ENCODE measurements around the gene RGS17.

The RGS17 gene

DNA sequence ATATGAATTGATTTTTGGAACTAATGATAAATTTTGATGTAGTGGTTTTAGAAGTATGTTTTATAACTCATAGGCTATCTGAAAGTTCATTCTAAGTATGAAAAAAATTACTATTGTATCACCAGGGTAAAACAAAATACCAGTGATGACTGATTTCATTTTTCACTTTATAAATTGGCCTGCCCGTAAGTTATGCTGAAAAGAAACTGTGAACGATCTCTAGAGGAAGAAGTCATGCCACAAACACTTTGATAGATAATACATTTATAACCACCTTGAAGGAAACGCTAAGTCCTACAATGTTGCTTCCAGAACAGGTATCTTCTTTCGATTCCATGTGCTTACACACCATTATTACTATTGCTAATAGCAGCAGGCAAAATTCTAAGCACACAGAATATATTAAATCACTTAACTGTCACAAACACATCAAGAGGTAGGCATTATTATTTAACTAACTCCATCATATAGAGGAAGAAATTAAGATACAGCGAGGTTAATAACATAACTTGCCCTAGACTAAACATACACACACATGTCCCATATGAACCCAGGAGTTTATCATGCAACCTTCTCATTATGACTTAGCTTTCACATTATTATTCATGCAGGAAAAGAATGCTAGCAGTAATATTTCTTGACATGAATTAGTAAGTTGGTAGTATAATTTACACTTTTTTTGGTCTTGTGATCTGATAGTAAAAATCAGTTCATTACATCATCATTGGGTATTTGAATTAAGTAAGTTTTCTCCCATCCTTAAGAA, 44.7 kb downstream of the RGS17 start:
- TF ChIP-seq ZNF692 (tag by site-specific recombination; IDR thresholded peaks at IDR 0.05) (no peak), KLF17 (tag by site-specific recombination; IDR thresholded peaks at IDR 0.05) (no peak), ZNF416 (tag by site-specific recombination; IDR thresholded peaks at IDR 0.05) (no peak), MEIS1 (CRISPR knock-in tag; IDR thresholded peaks at IDR 0.05; ENCODE audit: borderline replicate concordance) (no peak), ZNF785 (tag by site-specific recombination; IDR thresholded peaks at IDR 0.05) (no peak), ZNF514 (tag by site-specific recombination; IDR thresholded peaks at IDR 0.05) (no peak), ZNF830 (tag by site-specific recombination; IDR thresholded peaks at IDR 0.05; ENCODE audit: low read depth) (no peak), ZNF658 (tag by site-specific recombination; IDR thresholded peaks at IDR 0.05) (no peak), ZNF426 (tag by site-specific recombination; IDR thresholded peaks at IDR 0.05) (no peak)
- TF ChIP-seq, protein P1, sequence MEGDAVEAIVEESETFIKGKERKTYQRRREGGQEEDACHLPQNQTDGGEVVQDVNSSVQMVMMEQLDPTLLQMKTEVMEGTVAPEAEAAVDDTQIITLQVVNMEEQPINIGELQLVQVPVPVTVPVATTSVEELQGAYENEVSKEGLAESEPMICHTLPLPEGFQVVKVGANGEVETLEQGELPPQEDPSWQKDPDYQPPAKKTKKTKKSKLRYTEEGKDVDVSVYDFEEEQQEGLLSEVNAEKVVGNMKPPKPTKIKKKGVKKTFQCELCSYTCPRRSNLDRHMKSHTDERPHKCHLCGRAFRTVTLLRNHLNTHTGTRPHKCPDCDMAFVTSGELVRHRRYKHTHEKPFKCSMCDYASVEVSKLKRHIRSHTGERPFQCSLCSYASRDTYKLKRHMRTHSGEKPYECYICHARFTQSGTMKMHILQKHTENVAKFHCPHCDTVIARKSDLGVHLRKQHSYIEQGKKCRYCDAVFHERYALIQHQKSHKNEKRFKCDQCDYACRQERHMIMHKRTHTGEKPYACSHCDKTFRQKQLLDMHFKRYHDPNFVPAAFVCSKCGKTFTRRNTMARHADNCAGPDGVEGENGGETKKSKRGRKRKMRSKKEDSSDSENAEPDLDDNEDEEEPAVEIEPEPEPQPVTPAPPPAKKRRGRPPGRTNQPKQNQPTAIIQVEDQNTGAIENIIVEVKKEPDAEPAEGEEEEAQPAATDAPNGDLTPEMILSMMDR (tag by site-specific recombination; IDR thresholded peaks at IDR 0.05), result no peak
- TF ChIP-seq, protein P2, sequence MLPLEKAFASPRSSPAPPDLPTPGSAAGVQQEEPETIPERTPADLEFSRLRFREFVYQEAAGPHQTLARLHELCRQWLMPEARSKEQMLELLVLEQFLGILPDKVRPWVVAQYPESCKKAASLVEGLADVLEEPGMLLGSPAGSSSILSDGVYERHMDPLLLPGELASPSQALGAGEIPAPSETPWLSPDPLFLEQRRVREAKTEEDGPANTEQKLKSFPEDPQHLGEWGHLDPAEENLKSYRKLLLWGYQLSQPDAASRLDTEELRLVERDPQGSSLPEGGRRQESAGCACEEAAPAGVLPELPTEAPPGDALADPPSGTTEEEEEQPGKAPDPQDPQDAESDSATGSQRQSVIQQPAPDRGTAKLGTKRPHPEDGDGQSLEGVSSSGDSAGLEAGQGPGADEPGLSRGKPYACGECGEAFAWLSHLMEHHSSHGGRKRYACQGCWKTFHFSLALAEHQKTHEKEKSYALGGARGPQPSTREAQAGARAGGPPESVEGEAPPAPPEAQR (tag by site-specific recombination; IDR thresholded peaks at IDR 0.05), result no peak
- TF ChIP-seq, protein P3, sequence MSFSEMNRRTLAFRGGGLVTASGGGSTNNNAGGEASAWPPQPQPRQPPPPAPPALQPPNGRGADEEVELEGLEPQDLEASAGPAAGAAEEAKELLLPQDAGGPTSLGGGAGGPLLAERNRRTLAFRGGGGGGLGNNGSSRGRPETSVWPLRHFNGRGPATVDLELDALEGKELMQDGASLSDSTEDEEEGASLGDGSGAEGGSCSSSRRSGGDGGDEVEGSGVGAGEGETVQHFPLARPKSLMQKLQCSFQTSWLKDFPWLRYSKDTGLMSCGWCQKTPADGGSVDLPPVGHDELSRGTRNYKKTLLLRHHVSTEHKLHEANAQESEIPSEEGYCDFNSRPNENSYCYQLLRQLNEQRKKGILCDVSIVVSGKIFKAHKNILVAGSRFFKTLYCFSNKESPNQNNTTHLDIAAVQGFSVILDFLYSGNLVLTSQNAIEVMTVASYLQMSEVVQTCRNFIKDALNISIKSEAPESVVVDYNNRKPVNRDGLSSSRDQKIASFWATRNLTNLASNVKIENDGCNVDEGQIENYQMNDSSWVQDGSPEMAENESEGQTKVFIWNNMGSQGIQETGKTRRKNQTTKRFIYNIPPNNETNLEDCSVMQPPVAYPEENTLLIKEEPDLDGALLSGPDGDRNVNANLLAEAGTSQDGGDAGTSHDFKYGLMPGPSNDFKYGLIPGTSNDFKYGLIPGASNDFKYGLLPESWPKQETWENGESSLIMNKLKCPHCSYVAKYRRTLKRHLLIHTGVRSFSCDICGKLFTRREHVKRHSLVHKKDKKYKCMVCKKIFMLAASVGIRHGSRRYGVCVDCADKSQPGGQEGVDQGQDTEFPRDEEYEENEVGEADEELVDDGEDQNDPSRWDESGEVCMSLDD (tag by site-specific recombination; IDR thresholded peaks at IDR 0.05), result no peak
- ChIA-PET POLR2A (no interaction called here), CTCF (interaction anchor here (0.5 kb wide), 1 partner anchor 467 kb away, joined by 3 read pairs; no protein-coding TSS in a partner anchor)
- Histone ChIP-seq H3K9me3 (ENCODE audit: control insufficient read depth, insufficient read depth, low read depth, low read length) (no peaks in the 10 kb centered on the region), H3K4me1 (ENCODE audit: control insufficient read depth, insufficient read depth, low read length) (no peaks in the 10 kb centered on the region), H3K4me3 (ENCODE audit: low read depth, low read length) (no peak overlapping the region), H3K27ac (ENCODE audit: extremely low read depth, low read depth, low read length) (no peak overlapping the region), H3K36me3 (ENCODE audit: control insufficient read depth in 2 of 2, insufficient read depth in 1 of 2, low read length in 2 of 2) (no peaks in the 10 kb centered on the region)

DNA sequence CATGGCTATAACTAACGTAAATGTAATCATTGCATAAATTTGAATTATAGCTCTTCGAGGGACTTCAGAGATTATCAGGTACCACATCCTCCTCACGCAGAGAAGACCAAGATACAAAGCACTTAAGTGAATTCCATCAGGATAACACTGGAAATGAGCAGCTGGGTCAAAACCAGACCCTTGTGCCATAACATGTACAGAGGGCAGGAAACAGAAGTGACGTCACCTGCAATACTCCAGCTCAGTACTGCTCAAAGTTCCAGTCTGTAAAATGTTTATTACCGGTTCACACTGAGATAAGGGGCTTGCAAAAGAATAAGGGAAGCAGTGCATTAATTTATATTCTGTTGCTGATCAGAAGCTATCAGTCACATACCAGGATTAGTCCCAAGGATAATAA, 45.8 kb downstream of the RGS17 start:
- POLR2A ChIA-PET, result no interaction called here
- no peaks in the 10 kb centered on the region for H3K9me3 ChIP-seq (ENCODE audit: control insufficient read depth, insufficient read depth, low read depth, low read length)
- CTCF ChIA-PET, result no interaction called here
- H3K36me3 ChIP-seq (ENCODE audit: control insufficient read depth in 2 of 2, insufficient read depth in 1 of 2, low read length in 2 of 2), result no peaks in the 10 kb centered on the region
- H3K27ac ChIP-seq (ENCODE audit: extremely low read depth, low read depth, low read length), result no peak overlapping the region
- no peak overlapping the region for H3K4me3 ChIP-seq (ENCODE audit: low read depth, low read length)
- no peak for TF ChIP-seq ZBTB1 (tag by site-specific recombination; IDR thresholded peaks at IDR 0.05)
- no peak for TF ChIP-seq ZNF777 (tag by site-specific recombination; IDR thresholded peaks at IDR 0.05; ENCODE audit: borderline replicate concordance)
- TF ChIP-seq REST (tag by site-specific recombination; IDR thresholded peaks at IDR 0.05), result no peak
- TF ChIP-seq, protein P4, sequence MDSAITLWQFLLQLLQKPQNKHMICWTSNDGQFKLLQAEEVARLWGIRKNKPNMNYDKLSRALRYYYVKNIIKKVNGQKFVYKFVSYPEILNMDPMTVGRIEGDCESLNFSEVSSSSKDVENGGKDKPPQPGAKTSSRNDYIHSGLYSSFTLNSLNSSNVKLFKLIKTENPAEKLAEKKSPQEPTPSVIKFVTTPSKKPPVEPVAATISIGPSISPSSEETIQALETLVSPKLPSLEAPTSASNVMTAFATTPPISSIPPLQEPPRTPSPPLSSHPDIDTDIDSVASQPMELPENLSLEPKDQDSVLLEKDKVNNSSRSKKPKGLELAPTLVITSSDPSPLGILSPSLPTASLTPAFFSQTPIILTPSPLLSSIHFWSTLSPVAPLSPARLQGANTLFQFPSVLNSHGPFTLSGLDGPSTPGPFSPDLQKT (IDR thresholded peaks at IDR 0.05; ENCODE audit: borderline replicate concordance, low read depth, low read length), result no peak
- TF ChIP-seq ZNF311 (tag by site-specific recombination; IDR thresholded peaks at IDR 0.05; ENCODE audit: borderline replicate concordance), result no peak
- peak; percentile 94 for TF ChIP-seq TRIM28 (IDR thresholded peaks at IDR 0.05; ENCODE audit: borderline replicate concordance, low read length)
- TF ChIP-seq, protein P5, sequence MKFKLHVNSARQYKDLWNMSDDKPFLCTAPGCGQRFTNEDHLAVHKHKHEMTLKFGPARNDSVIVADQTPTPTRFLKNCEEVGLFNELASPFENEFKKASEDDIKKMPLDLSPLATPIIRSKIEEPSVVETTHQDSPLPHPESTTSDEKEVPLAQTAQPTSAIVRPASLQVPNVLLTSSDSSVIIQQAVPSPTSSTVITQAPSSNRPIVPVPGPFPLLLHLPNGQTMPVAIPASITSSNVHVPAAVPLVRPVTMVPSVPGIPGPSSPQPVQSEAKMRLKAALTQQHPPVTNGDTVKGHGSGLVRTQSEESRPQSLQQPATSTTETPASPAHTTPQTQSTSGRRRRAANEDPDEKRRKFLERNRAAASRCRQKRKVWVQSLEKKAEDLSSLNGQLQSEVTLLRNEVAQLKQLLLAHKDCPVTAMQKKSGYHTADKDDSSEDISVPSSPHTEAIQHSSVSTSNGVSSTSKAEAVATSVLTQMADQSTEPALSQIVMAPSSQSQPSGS (tag by site-specific recombination; IDR thresholded peaks at IDR 0.05; ENCODE audit: low read depth), result peak; percentile 80
- no peaks in the 10 kb centered on the region for H3K4me1 ChIP-seq (ENCODE audit: control insufficient read depth, insufficient read depth, low read length)
